ENCODE data around the gene PTGES2.

GRCh38 chr9:128127568-128127989, at the start of gene PTGES2:
- TF ChIP-seq CTCF (IDR thresholded peaks at IDR 0.05; ENCODE audit: insufficient read depth, low read depth, low read length) (no peak), EZH2 (IDR thresholded peaks at IDR 0.05; ENCODE audit: insufficient read depth, low read length) (no peak)
